ENCODE measurements around the gene RAMP1.

GRCh38 chr2:237835372-237835771 is 24.1 kb upstream of the RAMP1 start:
- no peak for TF ChIP-seq EZH2 (IDR thresholded peaks at IDR 0.05; ENCODE audit: low read length, missing control alignments)
- TF ChIP-seq CTCF (conservative IDR thresholded peaks at IDR 0.05 in 1 of 2, IDR thresholded peaks at IDR 0.05 in 1 of 2; ENCODE audit: low read depth in 1 of 2, low read length in 2 of 2), result no peak

Measured in fibroblast of lung (primary cell).